GM19452 (cell line): ENCODE data around the gene AXL.
"Not testable (repeated sequence)": the region's sequence is repeated elsewhere in the genome, so short reads cannot be mapped to it uniquely, and the experiment has no call there.

ENCODE experiments used
- ATAC-seq: cut with Tn5 transposase; IDR thresholded peaks from one replicate; pipeline ENCODE4 v1.9.1; 2021; ENCODE audit not compliant: unreplicated experiment

AXL gene

GRCh38 chr19:41269055-41269454, 50.0 kb downstream of the AXL start:
- ATAC-seq = no peak

- no peak for ATAC-seq
These were observed 50.5 kb downstream of the AXL start for GRCh38 chr19:41269571-41269970.

- no peak for ATAC-seq
These were observed 54.1 kb downstream of the AXL start for GRCh38 chr19:41273076-41273475.

GRCh38 chr19:41274802-41275201, 55.8 kb downstream of the AXL start:
- no peak for ATAC-seq

GRCh38 chr19:41276231-41276630, 57.2 kb downstream of the AXL start:
- ATAC-seq = no peak

- no peak for ATAC-seq
These were observed 59.5 kb downstream of the AXL start for GRCh38 chr19:41278478-41278877.

- no peak for ATAC-seq
These were observed 69.9 kb downstream of the AXL start for GRCh38 chr19:41288673-41289530.

- not testable (repeated sequence) for ATAC-seq
These were observed 70.8 kb downstream of the AXL start for GRCh38 chr19:41289814-41290213.

GRCh38 chr19:41294393-41294792, 75.4 kb downstream of the AXL start:
- no peak for ATAC-seq

- ATAC-seq = no peak
These were observed 76.5 kb downstream of the AXL start for GRCh38 chr19:41295499-41295898.

GRCh38 chr19:41296433-41296871, 77.4 kb downstream of the AXL start:
- no peak for ATAC-seq

GRCh38 chr19:41297628-41298347, 78.8 kb downstream of the AXL start:
- ATAC-seq = peak; percentile 76

GRCh38 chr19:41298348-41298964, 79.4 kb downstream of the AXL start:
- peak; percentile 32 for ATAC-seq

GRCh38 chr19:41299046-41299754, 80.2 kb downstream of the AXL start:
- ATAC-seq = no peak

- ATAC-seq = no peak
These were observed 80.7 kb downstream of the AXL start for GRCh38 chr19:41299755-41300089.

- no peak for ATAC-seq
These were observed 81.5 kb downstream of the AXL start for GRCh38 chr19:41300555-41300954.

GRCh38 chr19:41302624-41303351, 83.8 kb downstream of the AXL start:
- no peak for ATAC-seq

- ATAC-seq = no peak
These were observed 84.9 kb downstream of the AXL start for GRCh38 chr19:41303954-41304353.

GRCh38 chr19:41304706-41305483, 85.9 kb downstream of the AXL start:
- no peak for ATAC-seq
